Spleen (tissue), 7 donors: Measurements from ENCODE around the gene MSI2.

Experiments
- POLR2A ChIP-seq, 3 donors: fragments of 450-650 bp; IDR thresholded peaks; one replicate each; pipeline ENCODE4 v1.5.1; 2017; ENCODE audit warnings: antibody characterized with exemption in 3 of 3, mild to moderate bottlenecking in 1 of 3
- POLR2AphosphoS5 ChIP-seq, 3 donors: sonication (generic); formaldehyde crosslinking; IDR thresholded peaks; one replicate each; pipeline ENCODE4 v1.5.1; 2017; ENCODE audit warnings: antibody characterized with exemption in 3 of 3
- TF ChIP-seq, protein P1 (sequence below), 11 experiments: fragments of 200-600 bp in 7 of 11; fragments of 450-650 bp in 4 of 11; sonication (generic) in 4 of 11; IDR thresholded peaks in 8 of 11; conservative IDR thresholded peaks in 3 of 11; 1 replicate in 7 of 11; 2 replicates in 4 of 11; pipeline versions ENCODE4 v1.4.0 to v1.8.0; 2016 to 2021; ENCODE audit warnings: antibody characterized with exemption in 11 of 11, inconsistent platforms in 4 of 11, mild to moderate bottlenecking in 1 of 11
- donor health status: DM: no; HTN: no; CAD: no; lungs with moderate emphysema.
- donor health status: DM: no; HTN: no; CAD: no.
- donor health status: DM: no; HTN: no; CAD: no.

GRCh38 chr17:57703273-57703672 lies 446.9 kb downstream of the MSI2 start:
- TF ChIP-seq, protein P1, sequence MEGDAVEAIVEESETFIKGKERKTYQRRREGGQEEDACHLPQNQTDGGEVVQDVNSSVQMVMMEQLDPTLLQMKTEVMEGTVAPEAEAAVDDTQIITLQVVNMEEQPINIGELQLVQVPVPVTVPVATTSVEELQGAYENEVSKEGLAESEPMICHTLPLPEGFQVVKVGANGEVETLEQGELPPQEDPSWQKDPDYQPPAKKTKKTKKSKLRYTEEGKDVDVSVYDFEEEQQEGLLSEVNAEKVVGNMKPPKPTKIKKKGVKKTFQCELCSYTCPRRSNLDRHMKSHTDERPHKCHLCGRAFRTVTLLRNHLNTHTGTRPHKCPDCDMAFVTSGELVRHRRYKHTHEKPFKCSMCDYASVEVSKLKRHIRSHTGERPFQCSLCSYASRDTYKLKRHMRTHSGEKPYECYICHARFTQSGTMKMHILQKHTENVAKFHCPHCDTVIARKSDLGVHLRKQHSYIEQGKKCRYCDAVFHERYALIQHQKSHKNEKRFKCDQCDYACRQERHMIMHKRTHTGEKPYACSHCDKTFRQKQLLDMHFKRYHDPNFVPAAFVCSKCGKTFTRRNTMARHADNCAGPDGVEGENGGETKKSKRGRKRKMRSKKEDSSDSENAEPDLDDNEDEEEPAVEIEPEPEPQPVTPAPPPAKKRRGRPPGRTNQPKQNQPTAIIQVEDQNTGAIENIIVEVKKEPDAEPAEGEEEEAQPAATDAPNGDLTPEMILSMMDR (IDR thresholded peaks at IDR 0.05 in 8 of 11, conservative IDR thresholded peaks at IDR 0.05 in 3 of 11): no peak
- TF ChIP-seq POLR2A (IDR thresholded peaks at IDR 0.05) (no peak), POLR2AphosphoS5 (IDR thresholded peaks at IDR 0.05) (no peak)
